ENCODE measurements around the gene PHF21B.

The PHF21B gene

DNA sequence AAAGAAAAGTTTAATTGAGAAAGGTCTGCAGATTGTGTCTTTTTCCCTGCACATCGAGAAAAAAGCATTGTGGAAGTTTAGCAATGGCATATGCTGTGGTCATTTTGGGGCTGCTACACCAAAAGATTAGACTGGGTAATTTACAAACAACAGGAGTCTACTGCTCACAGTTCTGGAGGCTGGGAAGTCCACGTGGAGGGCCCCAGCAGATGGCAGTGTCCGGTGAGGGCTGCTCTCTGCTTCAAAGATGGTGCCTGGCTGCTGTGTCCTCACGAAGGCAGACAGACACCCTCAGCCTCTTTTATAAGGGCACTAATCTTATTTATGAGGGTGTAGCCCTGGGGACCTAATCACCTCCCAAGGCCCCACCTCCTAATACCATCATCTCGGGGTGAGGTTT is 21.1 kb downstream of the PHF21B start:
- in situ Hi-C loops (cut with MboI; ENCODE audit: low sequenced_read_pairs, unreplicated experiment) = loop anchor here (10.0 kb wide), 1 partner anchor 106 kb away; no protein-coding TSS in a partner anchor
- no peak for DNase-seq (ENCODE audit: low spot score)
- TF ChIP-seq, protein P1, sequence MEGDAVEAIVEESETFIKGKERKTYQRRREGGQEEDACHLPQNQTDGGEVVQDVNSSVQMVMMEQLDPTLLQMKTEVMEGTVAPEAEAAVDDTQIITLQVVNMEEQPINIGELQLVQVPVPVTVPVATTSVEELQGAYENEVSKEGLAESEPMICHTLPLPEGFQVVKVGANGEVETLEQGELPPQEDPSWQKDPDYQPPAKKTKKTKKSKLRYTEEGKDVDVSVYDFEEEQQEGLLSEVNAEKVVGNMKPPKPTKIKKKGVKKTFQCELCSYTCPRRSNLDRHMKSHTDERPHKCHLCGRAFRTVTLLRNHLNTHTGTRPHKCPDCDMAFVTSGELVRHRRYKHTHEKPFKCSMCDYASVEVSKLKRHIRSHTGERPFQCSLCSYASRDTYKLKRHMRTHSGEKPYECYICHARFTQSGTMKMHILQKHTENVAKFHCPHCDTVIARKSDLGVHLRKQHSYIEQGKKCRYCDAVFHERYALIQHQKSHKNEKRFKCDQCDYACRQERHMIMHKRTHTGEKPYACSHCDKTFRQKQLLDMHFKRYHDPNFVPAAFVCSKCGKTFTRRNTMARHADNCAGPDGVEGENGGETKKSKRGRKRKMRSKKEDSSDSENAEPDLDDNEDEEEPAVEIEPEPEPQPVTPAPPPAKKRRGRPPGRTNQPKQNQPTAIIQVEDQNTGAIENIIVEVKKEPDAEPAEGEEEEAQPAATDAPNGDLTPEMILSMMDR (IDR thresholded peaks at IDR 0.05; ENCODE audit: borderline replicate concordance, control extremely low read depth, extremely low read depth, insufficient read depth, missing control alignments) = no peak

DNA sequence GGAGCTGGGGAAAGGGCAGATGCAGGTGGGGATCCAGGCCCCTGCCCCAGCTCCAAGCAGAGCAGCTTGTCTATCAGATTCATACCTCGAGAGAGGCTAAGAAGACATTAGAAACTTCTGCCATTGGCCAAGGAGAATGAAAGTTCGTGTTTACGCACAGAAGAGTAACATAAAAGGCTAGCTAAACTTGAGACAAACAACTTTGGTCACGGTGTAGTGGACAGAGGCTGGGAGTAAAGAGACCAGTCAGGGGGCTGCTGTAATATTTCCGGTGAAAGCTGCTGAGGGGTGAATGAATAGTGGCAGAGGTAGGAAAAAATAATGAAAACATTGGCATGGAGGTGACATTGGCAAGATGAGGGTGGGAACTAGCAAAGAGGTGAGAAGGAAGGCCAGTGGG is 22.9 kb downstream of the PHF21B start:
- TF ChIP-seq, protein P1 (IDR thresholded peaks at IDR 0.05; ENCODE audit: borderline replicate concordance, control extremely low read depth, extremely low read depth, insufficient read depth, missing control alignments) = no peak
- no peak for DNase-seq (ENCODE audit: low spot score)
- in situ Hi-C loops (cut with MboI; ENCODE audit: low sequenced_read_pairs, unreplicated experiment) = loop anchor here (10.0 kb wide), 1 partner anchor 108 kb away; no protein-coding TSS in a partner anchor

DNA sequence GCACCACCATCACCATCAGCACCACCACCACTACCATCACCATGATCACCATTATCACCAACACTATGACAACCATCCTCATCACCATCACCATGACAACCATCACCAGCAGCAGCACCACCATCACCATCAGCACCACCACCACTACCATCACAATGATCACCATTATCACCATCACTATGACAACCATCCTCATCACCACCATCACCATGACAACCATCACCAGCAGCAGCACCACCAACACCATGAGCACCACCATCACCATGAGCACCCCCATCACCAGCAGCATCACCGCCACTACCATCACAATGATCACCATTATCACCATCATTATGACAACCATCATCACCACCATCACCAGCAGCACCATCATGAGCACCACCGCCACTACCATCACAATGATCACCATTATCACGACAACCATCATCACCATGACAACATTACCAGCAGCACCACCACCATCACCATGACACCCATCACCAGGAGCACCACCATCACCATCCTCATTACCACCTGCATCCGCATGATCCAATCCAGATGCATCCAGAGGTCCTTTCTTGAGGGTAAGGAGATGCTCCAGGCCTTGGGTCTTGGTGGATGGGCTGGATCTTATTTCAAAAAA is 23.8 kb downstream of the PHF21B start:
- TF ChIP-seq, protein P1 (IDR thresholded peaks at IDR 0.05; ENCODE audit: borderline replicate concordance, control extremely low read depth, extremely low read depth, insufficient read depth, missing control alignments) = no peak
- DNase-seq (ENCODE audit: low spot score) = no peak
- in situ Hi-C loops (cut with MboI; ENCODE audit: low sequenced_read_pairs, unreplicated experiment) = loop anchor here (10.0 kb wide), 1 partner anchor 109 kb away; no protein-coding TSS in a partner anchor

DNA sequence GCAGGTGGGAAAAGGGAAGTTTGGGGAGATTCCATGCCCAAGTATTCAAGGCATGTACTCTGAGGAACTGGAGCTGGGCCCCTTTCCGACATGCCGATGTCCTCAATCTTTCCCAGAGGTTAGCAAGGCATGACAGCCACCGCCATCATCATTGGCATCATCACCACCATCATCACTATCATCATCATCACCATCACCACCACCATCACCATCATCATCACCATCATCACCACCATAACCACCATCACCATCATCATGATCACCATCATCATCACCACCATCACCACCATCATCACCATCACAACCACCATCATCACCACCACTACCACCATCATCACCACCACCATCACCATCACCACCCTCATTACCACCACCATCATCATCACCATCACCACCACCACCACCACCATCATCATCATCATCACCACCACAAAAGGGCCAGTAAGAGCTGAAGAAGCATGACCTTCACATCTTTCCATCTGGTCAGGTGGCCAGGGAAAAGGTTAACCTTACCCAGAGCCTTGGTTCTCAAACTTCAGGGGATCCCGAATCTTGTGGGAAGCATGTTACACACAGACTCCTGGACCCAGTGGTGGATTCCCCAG is 25.8 kb downstream of the PHF21B start:
- in situ Hi-C loops (cut with MboI; ENCODE audit: low sequenced_read_pairs, unreplicated experiment) = loop anchor here (10.0 kb wide), 1 partner anchor 111 kb away; no protein-coding TSS in a partner anchor

DNA sequence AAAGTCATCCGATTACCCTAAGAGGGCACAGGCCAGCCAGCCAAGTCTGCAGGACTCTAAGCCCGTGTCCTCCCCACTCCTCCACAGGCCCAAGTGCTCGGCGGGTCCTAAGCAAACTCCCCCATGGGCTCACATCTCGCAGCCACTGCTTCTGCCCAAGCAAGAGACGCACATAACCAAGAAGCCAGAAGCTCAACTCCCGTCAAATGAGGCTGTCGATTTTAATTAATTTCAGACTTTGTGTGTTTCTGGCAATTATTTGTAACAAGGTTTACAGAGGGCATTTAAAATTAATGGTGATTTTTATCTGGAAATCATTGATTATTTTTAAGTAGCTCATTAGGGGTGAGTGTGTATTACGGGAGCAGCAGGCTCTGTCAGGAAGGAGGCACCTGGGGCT is 27.4 kb downstream of the PHF21B start:
- TF ChIP-seq, protein P1 (IDR thresholded peaks at IDR 0.05; ENCODE audit: borderline replicate concordance, control extremely low read depth, extremely low read depth, insufficient read depth, missing control alignments) = no peak
- in situ Hi-C loops (cut with MboI; ENCODE audit: low sequenced_read_pairs, unreplicated experiment) = loop anchor here (10.0 kb wide), 1 partner anchor 112 kb away; no protein-coding TSS in a partner anchor
- no peak for DNase-seq (ENCODE audit: low spot score)

More for the DNA sequence above, 25.8 kb downstream of the PHF21B start:
- no peak for DNase-seq (ENCODE audit: low spot score)
- TF ChIP-seq, protein P1 (IDR thresholded peaks at IDR 0.05; ENCODE audit: borderline replicate concordance, control extremely low read depth, extremely low read depth, insufficient read depth, missing control alignments) = no peak

DNA sequence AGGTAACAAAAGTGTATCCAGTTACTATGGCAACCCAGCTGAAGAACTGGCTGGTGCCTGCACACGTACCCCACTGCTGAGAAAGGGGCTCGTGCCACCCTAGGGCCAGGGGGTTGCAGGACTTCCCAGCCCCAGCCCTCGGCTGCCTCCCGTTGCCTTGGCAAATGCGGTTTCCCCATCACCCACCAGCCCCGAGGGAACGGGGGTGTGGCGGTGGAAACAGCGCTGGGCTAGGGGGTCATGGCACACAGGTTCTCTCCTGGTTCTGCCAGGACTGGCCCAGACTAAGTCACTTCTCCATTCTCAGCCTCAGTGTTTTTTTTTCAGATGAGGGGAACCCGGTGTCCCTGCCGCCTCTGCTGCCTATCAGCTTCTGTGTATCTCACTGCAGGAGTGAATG is 27.9 kb downstream of the PHF21B start:
- TF ChIP-seq, protein P1 (IDR thresholded peaks at IDR 0.05; ENCODE audit: borderline replicate concordance, control extremely low read depth, extremely low read depth, insufficient read depth, missing control alignments) = no peak
- in situ Hi-C loops (cut with MboI; ENCODE audit: low sequenced_read_pairs, unreplicated experiment) = loop anchor here (10.0 kb wide), 1 partner anchor 113 kb away; no protein-coding TSS in a partner anchor
- DNase-seq (ENCODE audit: low spot score) = no peak

All from GM13976 (cell line).